Measurements from ENCODE around the gene RGS6.

DNA sequence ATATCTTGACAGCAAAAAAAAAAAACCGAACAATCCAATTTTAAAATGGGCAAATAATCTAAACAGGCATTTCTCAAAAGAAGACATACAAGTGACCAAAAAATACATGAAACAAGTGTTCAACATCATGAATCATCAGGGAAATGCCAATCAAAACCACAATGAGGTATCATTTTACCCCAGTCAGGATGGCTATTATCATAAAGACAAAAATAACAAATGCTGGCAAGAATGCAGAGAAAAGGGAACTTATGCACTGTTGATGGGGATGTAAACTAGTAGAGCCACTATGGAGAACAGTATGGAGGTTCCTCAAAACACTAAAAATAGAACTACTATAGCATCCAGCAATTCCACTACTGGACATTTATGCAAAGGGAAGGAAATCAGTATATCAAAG is 448.2 kb downstream of the RGS6 start:
- TF ChIP-seq EZH2phosphoT487 (IDR thresholded peaks at IDR 0.05; ENCODE audit: insufficient read depth, low read depth) (no peak), EZH2 (IDR thresholded peaks at IDR 0.05; ENCODE audit: insufficient read depth, poor library complexity, severe bottlenecking) (no peak)
